Mesendoderm (in vitro differentiated cells): ENCODE data around the gene CLIP2.

Experiments used
- DNase-seq: peaks from one replicate; pipeline ENCODE4 v3.0.0; 2013
- H2AK5ac ChIP-seq: 2 replicates; pipeline ENCODE4 v1.6.1; 2013; ENCODE audit warnings: low read length, inconsistent platforms
- H2BK120ac ChIP-seq: 2 replicates; pipeline ENCODE4 v1.6.1; 2013; ENCODE audit warnings: low read depth, mild to moderate bottlenecking, low read length, moderate library complexity, mixed read lengths
- H2BK15ac ChIP-seq: replicated peaks from 2 replicates; pipeline ENCODE4 v1.6.1; 2013; ENCODE audit warnings: low read depth, mild to moderate bottlenecking, moderate library complexity
- H2BK5ac ChIP-seq: 2 replicates; pipeline ENCODE4 v1.6.1; 2013; ENCODE audit warnings: low read length, inconsistent platforms
- H3K18ac ChIP-seq: 2 replicates; pipeline ENCODE4 v1.6.1; 2013; ENCODE audit warnings: mild to moderate bottlenecking, low read length, mixed read lengths
- H3K23ac ChIP-seq: one replicate; pipeline ENCODE4 v1.6.1; 2013; ENCODE audit warnings: low read length
- H3K27ac ChIP-seq: 2 replicates; pipeline ENCODE4 v1.5.1; 2013; ENCODE audit warnings: low read depth, mild to moderate bottlenecking, inconsistent platforms, low read length, moderate library complexity
- H3K27me3 ChIP-seq: 2 replicates; pipeline ENCODE4 v1.6.1; 2013; ENCODE audit warnings: low read length, control low read depth, mild to moderate bottlenecking, inconsistent platforms; ENCODE audit not compliant: insufficient read depth, poor library complexity
- H3K36me3 ChIP-seq: 2 replicates; pipeline ENCODE4 v1.6.1; 2013; ENCODE audit warnings: low read length, inconsistent platforms; ENCODE audit not compliant: control insufficient read depth, insufficient read depth
- H3K4ac ChIP-seq: one replicate; pipeline ENCODE4 v1.6.1; 2013; ENCODE audit warnings: low read depth, mild to moderate bottlenecking, low read length, moderate library complexity
- H3K4me1 ChIP-seq: 2 replicates; pipeline ENCODE4 v1.6.1; 2013; ENCODE audit warnings: low read depth, low read length, inconsistent platforms; ENCODE audit not compliant: control insufficient read depth
- H3K4me2 ChIP-seq: 2 replicates; pipeline ENCODE4 v1.6.1; 2013; ENCODE audit warnings: low read length
- H3K4me3 ChIP-seq: 2 replicates; pipeline ENCODE4 v1.5.1; 2013; ENCODE audit warnings: mild to moderate bottlenecking, low read length
- H3K56ac ChIP-seq: one replicate; pipeline ENCODE4 v1.6.1; 2013; ENCODE audit warnings: low read length
- H3K79me1 ChIP-seq: 2 replicates; pipeline ENCODE4 v1.6.1; 2013; ENCODE audit warnings: low read length, inconsistent platforms
- H3K79me2 ChIP-seq: 2 replicates; pipeline ENCODE4 v1.6.1; 2013; ENCODE audit warnings: mild to moderate bottlenecking, low read length; ENCODE audit not compliant: control insufficient read depth, insufficient read depth
- H3K9ac ChIP-seq: 2 replicates; pipeline ENCODE4 v1.6.1; 2013; ENCODE audit warnings: low read length, inconsistent platforms
- H4K5ac ChIP-seq: one replicate; pipeline ENCODE4 v1.6.1; 2013; ENCODE audit warnings: low read length
- H4K8ac ChIP-seq: one replicate; pipeline ENCODE4 v1.6.1; 2013; ENCODE audit warnings: low read depth, mild to moderate bottlenecking, control low read depth, low read length, moderate library complexity
- WGBS: extraction: QIAGEN DNeasy Blood & Tissue Kit; methylation state at CpG from one replicate; pipeline ENCODE4 v1.1.7; 2013; ENCODE audit warnings: low lambda C conversion rate, missing lambda C conversion rate; ENCODE audit not compliant: insufficient coverage; ENCODE audit errors: extremely low coverage; 5-methylcytosine and 5-hydroxymethylcytosine counted together

Gene CLIP2

DNA sequence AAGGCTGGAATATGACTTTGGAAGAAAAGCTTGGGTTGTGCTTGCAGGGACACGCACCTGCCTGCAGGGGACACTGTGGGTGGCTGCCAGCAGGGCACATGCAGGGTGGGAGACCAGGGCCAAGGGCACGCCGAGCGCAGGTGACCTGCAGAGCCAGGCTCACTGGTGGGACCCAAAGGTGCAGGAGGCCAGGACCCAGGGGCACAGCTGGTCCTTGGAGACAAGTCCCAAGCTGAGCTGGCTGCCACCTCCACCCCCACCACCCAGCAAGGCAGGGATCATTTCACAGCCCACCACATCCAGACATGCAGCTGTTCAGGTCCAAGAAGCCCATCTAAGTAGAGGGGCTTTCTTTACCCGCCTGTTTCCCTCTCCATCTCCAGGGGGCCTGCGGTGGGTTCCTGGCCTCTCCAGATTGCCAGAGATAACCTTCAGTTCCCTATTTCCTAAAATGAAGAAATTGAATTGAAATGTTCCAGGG lies 13.8 kb upstream of the CLIP2 start:
- H2AK5ac ChIP-seq: no peak overlapping the region
- WGBS: no CpG with 5 or more reads among the region's 6 CpGs
- H3K79me1 ChIP-seq: no peaks in the 10 kb centered on the region
- no peak overlapping the region for H3K27ac ChIP-seq
- H3K4me1 ChIP-seq: peaks cover 11% of the 10 kb centered on the region
- no peak overlapping the region for H3K9ac ChIP-seq
- H3K4me2 ChIP-seq: no peak overlapping the region
- no peaks in the 10 kb centered on the region for H3K36me3 ChIP-seq
- H4K5ac ChIP-seq: no peak overlapping the region
- H3K23ac ChIP-seq: no peak overlapping the region
- H3K18ac ChIP-seq: no peak overlapping the region
- DNase-seq: peak; percentile 74
- no peak overlapping the region for H2BK5ac ChIP-seq
- no peak overlapping the region for H2BK15ac ChIP-seq
- H3K56ac ChIP-seq: peak overlapping the region; percentile 44
- H3K79me2 ChIP-seq: no peaks in the 10 kb centered on the region
- H3K4ac ChIP-seq: peak overlapping the region; percentile 38
- no peaks in the 10 kb centered on the region for H3K27me3 ChIP-seq
- no peak overlapping the region for H2BK120ac ChIP-seq
- H4K8ac ChIP-seq: no peak overlapping the region
- H3K4me3 ChIP-seq: no peak overlapping the region

GRCh38 chr7:74277636-74278035 lies 11.6 kb upstream of the CLIP2 start:
- H3K4me1 ChIP-seq: peaks cover 10% of the 10 kb centered on the region
- no CpG with 5 or more reads among the region's 4 CpGs for WGBS

GRCh38 chr7:74280985-74281384 lies 8.2 kb upstream of the CLIP2 start:
- Histone ChIP-seq H3K4me1 (peaks cover 8% of the 10 kb centered on the region), H3K4ac (no peak overlapping the region), H3K4me3 (no peak overlapping the region), H3K56ac (peak overlapping the region; percentile 60), H3K36me3 (no peaks in the 10 kb centered on the region), H2AK5ac (peak overlapping the region; percentile 22), H3K79me2 (no peaks in the 10 kb centered on the region), H2BK15ac (no peak overlapping the region), H4K8ac (no peak overlapping the region), H2BK120ac (no peak overlapping the region), H2BK5ac (peak overlapping the region; percentile 59), H3K4me2 (no peak overlapping the region), H4K5ac (no peak overlapping the region), H3K18ac (no peak overlapping the region), H3K27ac (no peak overlapping the region), H3K79me1 (no peaks in the 10 kb centered on the region), H3K23ac (no peak overlapping the region), H3K9ac (no peak overlapping the region), H3K27me3 (no peaks in the 10 kb centered on the region)
- no CpG with 5 or more reads among the region's 8 CpGs for WGBS
- no peak for DNase-seq

More at GRCh38 chr7:74277636-74278035, 11.6 kb upstream of the CLIP2 start:
- no peak for DNase-seq
- Histone ChIP-seq H3K79me2 (no peaks in the 10 kb centered on the region), H2BK120ac (no peak overlapping the region), H3K79me1 (no peaks in the 10 kb centered on the region), H3K4me2 (no peak overlapping the region), H3K4ac (no peak overlapping the region), H2BK15ac (no peak overlapping the region), H3K56ac (no peak overlapping the region), H3K23ac (no peak overlapping the region), H3K4me3 (no peak overlapping the region), H3K9ac (no peak overlapping the region), H2BK5ac (no peak overlapping the region), H4K5ac (no peak overlapping the region), H3K18ac (no peak overlapping the region), H3K27me3 (no peaks in the 10 kb centered on the region), H4K8ac (no peak overlapping the region), H2AK5ac (no peak overlapping the region), H3K27ac (no peak overlapping the region), H3K36me3 (no peaks in the 10 kb centered on the region)

GRCh38 chr7:74282748-74283459 lies 6.3 kb upstream of the CLIP2 start:
- H4K8ac ChIP-seq: no peak overlapping the region
- DNase-seq: peak; percentile 88

GRCh38 chr7:74283858-74284447 lies 5.3 kb upstream of the CLIP2 start:
- Histone ChIP-seq H2BK5ac (no peak overlapping the region), H2AK5ac (no peak overlapping the region), H4K8ac (no peak overlapping the region), H4K5ac (no peak overlapping the region), H3K56ac (no peak overlapping the region), H3K23ac (no peak overlapping the region), H3K27ac (no peak overlapping the region), H3K4me1 (peaks cover 14% of the 10 kb centered on the region), H3K9ac (no peak overlapping the region), H3K4me3 (no peak overlapping the region), H3K27me3 (no peaks in the 10 kb centered on the region), H3K4me2 (no peak overlapping the region), H3K79me2 (no peaks in the 10 kb centered on the region), H2BK15ac (no peak overlapping the region), H3K4ac (peak overlapping the region; percentile 20), H2BK120ac (no peak overlapping the region), H3K36me3 (no peaks in the 10 kb centered on the region), H3K79me1 (no peaks in the 10 kb centered on the region), H3K18ac (peak overlapping the region; percentile 76)
- WGBS: no CpG with 5 or more reads among the region's 9 CpGs
- DNase-seq: no peak

More at GRCh38 chr7:74282748-74283459, 6.3 kb upstream of the CLIP2 start:
- Histone ChIP-seq H3K4ac (no peak overlapping the region), H3K23ac (no peak overlapping the region), H3K4me2 (no peak overlapping the region), H2BK120ac (no peak overlapping the region), H3K36me3 (no peaks in the 10 kb centered on the region), H3K79me2 (no peaks in the 10 kb centered on the region), H3K9ac (no peak overlapping the region), H3K4me3 (no peak overlapping the region), H3K18ac (peak overlapping the region; percentile 6), H3K27ac (no peak overlapping the region), H3K4me1 (peaks cover 8% of the 10 kb centered on the region), H3K79me1 (no peaks in the 10 kb centered on the region), H2BK15ac (no peak overlapping the region), H4K5ac (no peak overlapping the region), H2AK5ac (no peak overlapping the region), H2BK5ac (no peak overlapping the region), H3K27me3 (no peaks in the 10 kb centered on the region), H3K56ac (no peak overlapping the region)
- no CpG with 5 or more reads among the region's 14 CpGs for WGBS
